PC-9 (cell line): Measurements from ENCODE around the gene CAPRIN1. TPM values are rescaled to one million over a fixed set of nuclear protein-coding genes. Genes with fewer than 3 reads are reported as not detected.
A peak's percentile ranks its signal among the peaks of the same experiment; 100 is the strongest.

Experiments
- BruUV-seq: library from RNA; stranded (reverse); fragments of 400-500 nt; replicated peaks from 2 replicates; lab custom pipeline; 2021; lab: Mats Ljungman, UMichigan
- CTCF ChIA-PET: fragments of 300-600 bp; sonication (Branson Sonifier 250); formaldehyde crosslinking; loops from one replicate; lab custom pipeline; 2022; ENCODE audit warnings: antibody characterized with exemption; lab: Charles Lee
- POLR2A ChIA-PET: fragments of 300-600 bp; sonication (Branson Sonifier 250); formaldehyde crosslinking; loops from one replicate; lab custom pipeline; 2022; ENCODE audit warnings: antibody characterized with exemption; ENCODE audit not compliant: unreplicated experiment; lab: Charles Lee
- DNase-seq, 2 experiments: peaks; one replicate each; pipeline versions ENCODE4 v3.0.0 to v3.0.0-alpha.2; 2015 to 2022; ENCODE audit warnings: mixed read lengths in 1 of 2
- H2AFZ ChIP-seq: fragments of 200-600 bp; sonication (generic); 2 replicates; pipeline ENCODE4 v1.8.1; 2017; ENCODE audit warnings: antibody characterized with exemption
- H3F3A ChIP-seq: fragments of 200-600 bp; sonication (generic); 2 replicates; pipeline ENCODE4 v1.8.1; 2017; ENCODE audit warnings: antibody characterized with exemption, mild to moderate bottlenecking, low read depth; ENCODE audit not compliant: insufficient read depth
- H3K27ac ChIP-seq: fragments of 200-600 bp; sonication (generic); 2 replicates; pipeline ENCODE4 v1.6.1; 2016; ENCODE audit warnings: mixed run types
- H3K27me3 ChIP-seq: fragments of 200-600 bp; sonication (generic); 2 replicates; pipeline ENCODE4 v1.6.1; 2016; ENCODE audit warnings: low read depth, mixed run types; ENCODE audit not compliant: insufficient read depth
- H3K36me3 ChIP-seq: fragments of 200-600 bp; sonication (generic); 2 replicates; pipeline ENCODE4 v1.6.1; 2016; ENCODE audit warnings: low read depth, mixed run types
- H3K4me1 ChIP-seq: fragments of 200-600 bp; sonication (generic); replicated peaks from 2 replicates; pipeline ENCODE4 v1.6.1; 2016; ENCODE audit warnings: mixed run types; ENCODE audit not compliant: insufficient read depth
- H3K4me2 ChIP-seq: fragments of 200-600 bp; sonication (generic); 2 replicates; pipeline ENCODE4 v1.6.1; 2017; ENCODE audit warnings: mixed run types
- H3K4me3 ChIP-seq: fragments of 200-600 bp; sonication (generic); 2 replicates; pipeline ENCODE4 v1.6.1; 2016; ENCODE audit warnings: mixed run types
- H3K79me2 ChIP-seq: fragments of 200-600 bp; sonication (generic); 2 replicates; pipeline ENCODE4 v1.6.1; 2017; ENCODE audit warnings: low read depth, mixed run types
- H3K9me2 ChIP-seq: fragments of 200-600 bp; sonication (generic); 2 replicates; pipeline ENCODE4 v1.8.1; 2017; ENCODE audit warnings: mild to moderate bottlenecking; ENCODE audit not compliant: insufficient read depth
- H3K9me3 ChIP-seq: fragments of 200-600 bp; sonication (generic); 2 replicates; pipeline ENCODE4 v1.8.1; 2016; ENCODE audit warnings: low read depth; ENCODE audit not compliant: insufficient read depth
- H4K20me1 ChIP-seq: fragments of 200-600 bp; sonication (generic); 2 replicates; pipeline ENCODE4 v1.8.1; 2017; ENCODE audit not compliant: insufficient read depth
- CTCF ChIP-seq: fragments of 200-600 bp; sonication (generic); conservative IDR thresholded peaks from 2 replicates; pipeline ENCODE4 v1.6.1; 2017; ENCODE audit warnings: mixed run types, antibody characterized with exemption, mild to moderate bottlenecking, moderate library complexity
- EZH2 ChIP-seq: fragments of 200-600 bp; sonication (generic); IDR thresholded peaks from 2 replicates; pipeline ENCODE4 v1.8.0; 2017; ENCODE audit warnings: antibody characterized with exemption, low read depth
- intact Hi-C: fragments of 100-400 bp; cut with micrococcal nuclease; formaldehyde crosslinking; loops from one replicate; pipeline ENCODE4 v1.10.0; 2022; ENCODE audit not compliant: unreplicated experiment
- total RNA-seq: library from RNA; stranded (reverse); gene quantifications from 2 replicates; pipeline ENCODE4 v1.2.3, GENCODE V29; 2021

The CAPRIN1 gene
- total RNA-seq, 1 experiment from 2014 or later: 289 TPM

GRCh38 chr11:34055218-34056000 lies 3.9 kb downstream of the CAPRIN1 start:
- Histone ChIP-seq H3K9me3 (no peaks in the 10 kb centered on the region), H2AFZ (no peak overlapping the region), H3K9me2 (no peaks in the 10 kb centered on the region), H3K79me2 (peaks cover 83% of the 10 kb centered on the region), H3K4me3 (peak overlapping the region; percentile 72; the same call in 1 of the 2 replicates), H3K27me3 (no peaks in the 10 kb centered on the region), H4K20me1 (peaks cover 69% of the 10 kb centered on the region), H3K36me3 (peaks cover 49% of the 10 kb centered on the region), H3F3A (peaks cover 36% of the 10 kb centered on the region), H3K4me2 (peak overlapping the region; percentile 86), H3K27ac (peak overlapping the region; percentile 12; the same call in 1 of the 2 replicates), H3K4me1 (peaks cover 39% of the 10 kb centered on the region)
- DNase-seq: no peak
- TF ChIP-seq EZH2 (no peak), CTCF (no peak)
- POLR2A ChIA-PET: interaction anchor here (0.7 kb wide), 1 partner anchor 192 kb away, joined by 3 read pairs; no protein-coding TSS in a partner anchor
- no TSS peak for BruUV-seq
- CTCF ChIA-PET: no interaction called here
- intact Hi-C loops: no loop called here

GRCh38 chr11:34056672-34057071 lies 5.1 kb downstream of the CAPRIN1 start:
- POLR2A ChIA-PET: interaction anchor here (0.6 kb wide), 1 partner anchor 246 kb away, joined by 4 read pairs; no protein-coding TSS in a partner anchor
- Histone ChIP-seq H3K4me2 (peak overlapping the region; percentile 86), H3K4me1 (peaks cover 34% of the 10 kb centered on the region), H3K4me3 (no peak overlapping the region; the same call in 1 of the 2 replicates), H3K9me3 (no peaks in the 10 kb centered on the region), H3K9me2 (no peaks in the 10 kb centered on the region), H4K20me1 (peaks cover 82% of the 10 kb centered on the region), H3K79me2 (peaks cover 95% of the 10 kb centered on the region), H3F3A (peaks cover 29% of the 10 kb centered on the region), H2AFZ (no peak overlapping the region), H3K36me3 (peaks cover 59% of the 10 kb centered on the region), H3K27me3 (no peaks in the 10 kb centered on the region), H3K27ac (0 out of 2 replicates have a peak overlapping the region, but pooled peaks have one; percentile 3)
- TF ChIP-seq CTCF: no peak
- no peak for TF ChIP-seq EZH2
- intact Hi-C loops: no loop called here
- no TSS peak for BruUV-seq
- DNase-seq: no peak
- CTCF ChIA-PET: interaction anchor here (0.5 kb wide), 1 partner anchor 8 kb away, joined by 4 read pairs; no protein-coding TSS in a partner anchor

DNA sequence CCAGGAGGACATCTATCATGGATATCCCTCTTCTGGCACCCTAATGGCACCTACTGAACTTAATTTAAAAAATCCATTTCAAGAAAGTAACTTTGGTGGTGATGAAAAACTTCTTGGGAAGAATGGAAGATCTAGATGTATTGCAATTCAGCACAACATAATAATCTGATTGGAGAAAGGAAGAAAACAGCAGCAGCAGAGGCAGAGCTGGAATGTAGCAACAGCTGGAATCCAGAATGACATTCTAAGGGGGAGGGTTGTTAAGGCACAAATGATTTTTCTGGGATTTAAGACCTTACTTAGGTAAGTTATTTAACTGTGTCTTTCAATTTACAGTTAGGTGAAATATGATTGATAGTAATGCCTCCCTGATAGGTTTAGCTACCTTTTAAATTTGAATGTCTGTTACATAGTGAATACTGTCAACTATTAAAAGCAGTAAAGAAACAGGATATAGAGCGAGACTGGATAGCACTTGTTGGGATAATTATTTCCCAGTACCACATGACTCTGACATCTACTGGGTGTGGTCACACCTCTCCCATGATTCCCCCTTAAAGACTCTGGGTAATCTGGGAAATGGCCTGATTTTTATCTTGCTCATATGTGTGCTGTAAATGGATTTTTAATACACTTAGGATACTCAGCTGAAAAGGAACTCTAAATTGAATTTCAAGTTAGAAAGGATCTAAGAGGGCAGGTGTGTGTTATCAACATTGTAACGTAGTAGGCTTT lies 11.7 kb downstream of the CAPRIN1 start:
- Histone ChIP-seq H3K79me2 (peaks cover 100% of the 10 kb centered on the region), H3K27ac (no peak overlapping the region; the same call in 1 of the 2 replicates), H3K4me1 (no peaks in the 10 kb centered on the region), H2AFZ (no peak overlapping the region), H3K9me3 (no peaks in the 10 kb centered on the region), H3K4me3 (no peak overlapping the region), H3K4me2 (no peak overlapping the region), H3K36me3 (peaks cover 53% of the 10 kb centered on the region), H3K27me3 (no peaks in the 10 kb centered on the region), H4K20me1 (peaks cover 99% of the 10 kb centered on the region), H3F3A (peaks cover 46% of the 10 kb centered on the region; the same call in 1 of the 2 replicates), H3K9me2 (no peaks in the 10 kb centered on the region)
- ChIA-PET POLR2A (no interaction called here), CTCF (no interaction called here)
- no peak for TF ChIP-seq EZH2
- TF ChIP-seq CTCF: no peak
- no peak for DNase-seq
- intact Hi-C loops: no loop called here
- BruUV-seq: no TSS peak
